Measurements from ENCODE around the gene ARL15. TPM values are rescaled to one million over a fixed set of nuclear protein-coding genes. Genes with fewer than 3 reads are reported as not detected.

ARL15 gene
- total RNA-seq, 1 experiment from 2014 or later, result 13.0 TPM

DNA sequence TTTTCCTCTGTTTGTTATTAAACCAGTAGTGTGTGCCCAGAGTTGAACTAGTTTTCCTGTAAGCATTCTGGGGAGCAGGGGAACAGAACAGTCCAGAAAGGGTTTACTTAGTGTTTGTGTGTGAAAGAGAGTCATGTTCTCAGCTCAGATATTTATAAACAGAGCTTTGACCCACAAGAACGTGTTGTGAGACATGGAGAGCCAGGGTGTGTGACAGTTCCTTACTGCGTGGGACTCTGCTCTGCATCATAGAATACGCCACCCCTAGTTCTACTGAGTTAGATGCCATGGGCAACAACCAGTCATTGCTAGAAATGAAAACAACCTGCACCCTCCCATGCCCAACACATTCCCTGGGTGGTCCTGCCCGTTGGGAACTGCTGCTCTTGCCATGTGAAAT is 419.2 kb downstream of the ARL15 start:
- Histone ChIP-seq H2BK12ac (ENCODE audit: insufficient read length, low read depth, low read length) (no peak overlapping the region), H3T11ph (ENCODE audit: low read length) (no peak overlapping the region), H3K79me1 (ENCODE audit: insufficient read depth, low read depth, low read length, poor library complexity, severe bottlenecking) (no peaks in the 10 kb centered on the region), H4K20me1 (ENCODE audit: control insufficient read depth, insufficient read depth, insufficient read length) (no peaks in the 10 kb centered on the region), H3K23me2 (ENCODE audit: insufficient read length, low read depth, low read length, poor library complexity, severe bottlenecking) (no peaks in the 10 kb centered on the region), H3K9me3 (ENCODE audit: control insufficient read depth, low read depth, low read length) (no peaks in the 10 kb centered on the region), H3K4me2 (ENCODE audit: insufficient read depth, insufficient read length, low read length) (no peak overlapping the region), H3K9ac (ENCODE audit: extremely low read depth, insufficient read length, low read length) (no peak overlapping the region), H3K56ac (ENCODE audit: insufficient read length, low read depth, low read length) (no peak overlapping the region), H3K14ac (ENCODE audit: insufficient read depth, low read length) (no peak overlapping the region), H3K79me2 (ENCODE audit: insufficient read depth, low read length) (no peaks in the 10 kb centered on the region), H4K8ac (replicated peaks; ENCODE audit: insufficient read length, low read depth, low read length) (no peak overlapping the region), H3K27me3 (ENCODE audit: insufficient read depth, low read length) (no peaks in the 10 kb centered on the region), H2BK20ac (ENCODE audit: low read depth, low read length, poor library complexity, severe bottlenecking) (no peak overlapping the region), H2BK120ac (ENCODE audit: low read depth, low read length, poor library complexity, severe bottlenecking) (no peak overlapping the region), H4K5ac (ENCODE audit: insufficient read length, low read depth, low read length) (no peak overlapping the region), H3K18ac (ENCODE audit: insufficient read length, low read depth, low read length) (no peak overlapping the region), H3K27ac (ENCODE audit: insufficient read length, low read depth, low read length) (no peak overlapping the region), H2AK5ac (ENCODE audit: insufficient read length, low read length) (no peak overlapping the region), H3K4me1 (ENCODE audit: insufficient read depth, low read length) (no peaks in the 10 kb centered on the region), H2BK5ac (ENCODE audit: insufficient read length, low read length) (no peak overlapping the region), H2BK15ac (ENCODE audit: low read depth, low read length) (no peak overlapping the region), H3K4ac (ENCODE audit: low read depth, low read length) (no peak overlapping the region), H4K91ac (ENCODE audit: insufficient read length, low read depth, low read length) (no peak overlapping the region), H2AFZ (ENCODE audit: low read length) (no peak overlapping the region), H3K23ac (ENCODE audit: insufficient read length, low read depth, low read length) (no peak overlapping the region)
- no peaks in the 10 kb centered on the region for H3K27me3 Mint-ChIP-seq (ENCODE audit: low read depth)
- no peaks in the 10 kb centered on the region for H3K36me3 Mint-ChIP-seq (ENCODE audit: insufficient read depth in 1 of 3, low read depth in 3 of 3)
- no CpG with 5 or more reads among the region's 4 CpGs for WGBS (ENCODE audit: extremely low coverage, insufficient read length, low lambda C conversion rate)
- TF ChIP-seq, protein P1, sequence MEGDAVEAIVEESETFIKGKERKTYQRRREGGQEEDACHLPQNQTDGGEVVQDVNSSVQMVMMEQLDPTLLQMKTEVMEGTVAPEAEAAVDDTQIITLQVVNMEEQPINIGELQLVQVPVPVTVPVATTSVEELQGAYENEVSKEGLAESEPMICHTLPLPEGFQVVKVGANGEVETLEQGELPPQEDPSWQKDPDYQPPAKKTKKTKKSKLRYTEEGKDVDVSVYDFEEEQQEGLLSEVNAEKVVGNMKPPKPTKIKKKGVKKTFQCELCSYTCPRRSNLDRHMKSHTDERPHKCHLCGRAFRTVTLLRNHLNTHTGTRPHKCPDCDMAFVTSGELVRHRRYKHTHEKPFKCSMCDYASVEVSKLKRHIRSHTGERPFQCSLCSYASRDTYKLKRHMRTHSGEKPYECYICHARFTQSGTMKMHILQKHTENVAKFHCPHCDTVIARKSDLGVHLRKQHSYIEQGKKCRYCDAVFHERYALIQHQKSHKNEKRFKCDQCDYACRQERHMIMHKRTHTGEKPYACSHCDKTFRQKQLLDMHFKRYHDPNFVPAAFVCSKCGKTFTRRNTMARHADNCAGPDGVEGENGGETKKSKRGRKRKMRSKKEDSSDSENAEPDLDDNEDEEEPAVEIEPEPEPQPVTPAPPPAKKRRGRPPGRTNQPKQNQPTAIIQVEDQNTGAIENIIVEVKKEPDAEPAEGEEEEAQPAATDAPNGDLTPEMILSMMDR (conservative IDR thresholded peaks at IDR 0.05), result no peak
- H3K4me3 Mint-ChIP-seq, result no peak overlapping the region
- no peak for DNase-seq
- H3K9me3 Mint-ChIP-seq, result no peaks in the 10 kb centered on the region; a peak in 1 of 5 replicates
- peak overlapping the region in 1 of 3 experiments; percentile 77; a peak in 2 of 7 replicates for H3K27ac Mint-ChIP-seq
- H3K4me1 Mint-ChIP-seq, result peaks cover 4 to 13% of the 10 kb centered on the region in 2 experiments
